OCI-LY3 (cell line): Measurements from ENCODE around the gene MDP1.

Experiments used
- H2AFZ ChIP-seq: fragments of 200-600, 300-600 bp; shearing (Covaris generic); 2 replicates; pipeline ENCODE4 v1.6.0; 2014; ENCODE audit warnings: antibody characterized with exemption, low read depth, low read length
- H3K27ac ChIP-seq: fragments of 200-600, 300-600 bp; sonication (generic); 2 replicates; pipeline ENCODE4 v1.5.1; 2014; ENCODE audit warnings: mild to moderate bottlenecking, low read length, moderate library complexity, mixed read lengths
- H3K27me3 ChIP-seq: fragments of 200-600, 300-600 bp; sonication (generic); 2 replicates; pipeline ENCODE4 v1.6.1; 2014; ENCODE audit warnings: low read depth, low read length, mixed read lengths
- H3K36me3 ChIP-seq: fragments of 200-600, 300-600 bp; sonication (generic); replicated peaks from 2 replicates; pipeline ENCODE3; 2014; ENCODE audit warnings: low read depth, low read length, mixed read lengths
- H3K4me1 ChIP-seq: fragments of 300-600, 200-600 bp; sonication (generic); 2 replicates; pipeline ENCODE4 v1.6.1; 2014; ENCODE audit warnings: low read length, mixed read lengths
- H3K4me2 ChIP-seq: fragments of 200-600, 300-600 bp; sonication (generic); 2 replicates; pipeline ENCODE4 v1.6.1; 2014; ENCODE audit warnings: low read length, mixed read lengths
- H3K4me3 ChIP-seq: fragments of 300-600, 200-600 bp; sonication (generic); 2 replicates; pipeline ENCODE4 v1.5.1; 2014; ENCODE audit warnings: antibody characterized with exemption, mild to moderate bottlenecking, low read length, moderate library complexity
- H3K79me2 ChIP-seq: fragments of 300-600, 200-600 bp; shearing (Covaris generic); 2 replicates; pipeline ENCODE4 v1.6.1; 2014; ENCODE audit warnings: mild to moderate bottlenecking, low read length, mixed read lengths
- H3K9ac ChIP-seq: fragments of 300-600, 200-600 bp; shearing (Covaris generic); 2 replicates; pipeline ENCODE4 v1.6.0; 2014; ENCODE audit warnings: mild to moderate bottlenecking, low read length, moderate library complexity
- H3K9me3 ChIP-seq: fragments of 200-600, 300-600 bp; shearing (Covaris generic); 2 replicates; pipeline ENCODE4 v1.6.1; 2014; ENCODE audit warnings: low read length, mixed read lengths; ENCODE audit not compliant: insufficient read depth
- H4K20me1 ChIP-seq: fragments of 200-600, 300-600 bp; sonication (generic); 2 replicates; pipeline ENCODE4 v1.6.1; 2016; ENCODE audit warnings: low read length, mixed read lengths; ENCODE audit not compliant: insufficient read depth
- CTCF ChIP-seq: fragments of 200-600, 300-600 bp; sonication (generic); IDR thresholded peaks from 2 replicates; pipeline ENCODE4 v1.5.1; 2014; ENCODE audit warnings: antibody characterized with exemption, low read length, low read depth
- EZH2phosphoT487 ChIP-seq: fragments of 200-600 bp; shearing (Covaris generic); IDR thresholded peaks from 2 replicates; pipeline ENCODE4 v1.6.1; 2018; ENCODE audit warnings: antibody characterized with exemption, mixed run types, low read depth

Gene MDP1

GRCh38 chr14:24181371-24182077, 34.3 kb downstream of the MDP1 start:
- Histone ChIP-seq H4K20me1 (no peaks in the 10 kb centered on the region), H2AFZ (no peak overlapping the region), H3K4me2 (no peak overlapping the region), H3K79me2 (peaks cover 5% of the 10 kb centered on the region; the same call in 1 of the 2 replicates), H3K36me3 (peaks cover 71% of the 10 kb centered on the region), H3K4me1 (no peaks in the 10 kb centered on the region), H3K9me3 (no peaks in the 10 kb centered on the region), H3K27me3 (no peaks in the 10 kb centered on the region), H3K9ac (no peak overlapping the region), H3K4me3 (no peak overlapping the region), H3K27ac (no peak overlapping the region)
- no peak for TF ChIP-seq CTCF
- TF ChIP-seq EZH2phosphoT487, result no peak

- no peaks in the 10 kb centered on the region for H3K4me1 ChIP-seq
- H4K20me1 ChIP-seq, result no peaks in the 10 kb centered on the region
- no peak overlapping the region for H3K9ac ChIP-seq
- H3K27ac ChIP-seq, result no peak overlapping the region
- no peaks in the 10 kb centered on the region for H3K27me3 ChIP-seq
- no peaks in the 10 kb centered on the region for H3K79me2 ChIP-seq
- TF ChIP-seq EZH2phosphoT487 (no peak), CTCF (no peak)
- no peak overlapping the region for H3K4me3 ChIP-seq
- no peak overlapping the region for H3K4me2 ChIP-seq
- peaks cover 59% of the 10 kb centered on the region for H3K36me3 ChIP-seq
- H3K9me3 ChIP-seq, result no peaks in the 10 kb centered on the region
- no peak overlapping the region for H2AFZ ChIP-seq
These were observed 35.7 kb downstream of the MDP1 start for GRCh38 chr14:24179961-24180796.

DNA sequence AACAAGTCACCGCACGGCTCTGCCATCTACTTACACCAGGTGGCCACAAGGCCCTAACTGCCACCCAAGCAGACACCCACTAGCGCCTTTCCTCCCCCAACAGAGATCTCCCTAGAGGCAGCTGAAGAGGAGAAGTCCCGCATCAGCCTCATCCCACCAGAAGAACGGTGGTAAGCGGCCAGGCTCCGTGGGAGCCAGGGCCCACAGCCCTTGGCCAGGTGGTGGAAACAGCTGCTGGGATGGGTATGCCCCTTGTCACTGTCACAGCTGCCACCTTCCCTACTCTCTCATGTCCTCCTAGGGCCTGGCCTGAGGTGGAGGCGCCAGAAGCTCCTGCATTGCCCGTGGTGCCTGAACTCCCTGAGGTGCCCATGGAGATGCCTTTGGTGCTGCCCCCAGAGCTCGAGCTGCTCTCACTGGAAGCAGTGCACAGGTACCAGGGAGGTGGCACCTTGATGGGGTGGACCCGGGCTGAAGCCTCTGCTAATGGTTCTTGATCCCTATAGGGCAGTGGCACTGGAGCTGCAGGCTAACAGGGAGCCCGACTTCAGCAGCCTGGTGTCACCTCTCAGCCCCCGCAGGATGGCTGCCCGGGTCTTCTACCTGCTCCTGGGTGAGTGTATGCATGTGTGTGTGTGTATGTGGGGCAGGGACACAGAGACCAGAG, 36.4 kb downstream of the MDP1 start:
- Histone ChIP-seq H3K27me3 (no peaks in the 10 kb centered on the region), H3K9ac (no peak overlapping the region), H3K4me2 (no peak overlapping the region), H2AFZ (no peak overlapping the region), H3K27ac (no peak overlapping the region), H3K79me2 (no peaks in the 10 kb centered on the region), H3K9me3 (no peaks in the 10 kb centered on the region), H3K4me1 (no peaks in the 10 kb centered on the region), H3K36me3 (peaks cover 52% of the 10 kb centered on the region), H3K4me3 (no peak overlapping the region), H4K20me1 (no peaks in the 10 kb centered on the region)
- TF ChIP-seq CTCF (no peak), EZH2phosphoT487 (no peak)
